Activated T-cell treated with anti-CD3 and anti-CD28 coated beads, Interleukin-2, amount 50 U/mL, for 4 hours (primary cell): ENCODE results near the gene ZMYND11. TPM values are rescaled to one million over a fixed set of nuclear protein-coding genes. Genes with fewer than 3 reads are reported as not detected.
A peak's percentile ranks its signal among the peaks of the same experiment; 100 is the strongest.

Experiments used
- ATAC-seq, 2 donors: fragments of 200-7000 bp; cut with Tn5 transposase; one replicate each; pipeline ENCODE4 v1.10.0; 2021
- DNase-seq: peaks from one replicate; pipeline ENCODE4 v3.0.0-alpha.2; 2020
- H3K27me3 Mint-ChIP-seq: one replicate; pipeline ENCODE4 v1.8.0; 2021; ENCODE audit warnings: low read depth, mixed read lengths
- H3K36me3 Mint-ChIP-seq: one replicate; pipeline ENCODE4 v1.8.0; 2022; ENCODE audit warnings: mixed read lengths; ENCODE audit not compliant: insufficient read depth
- H3K4me1 Mint-ChIP-seq: one replicate; pipeline ENCODE4 v1.8.0; 2021; ENCODE audit warnings: low read depth, mixed read lengths
- H3K4me3 Mint-ChIP-seq: one replicate; pipeline ENCODE4 v1.8.0; 2021; ENCODE audit warnings: mild to moderate bottlenecking, moderate library complexity, mixed read lengths
- H3K9me3 Mint-ChIP-seq: one replicate; pipeline ENCODE4 v1.8.0; 2021; ENCODE audit warnings: mixed read lengths
- total RNA-seq, 3 donors: library from RNA; stranded (reverse); gene quantifications; one replicate each; pipeline ENCODE4 v1.2.1, GENCODE V29; 2021

Gene ZMYND11
- total RNA-seq, 3 donors from 2014 or later: 29.3 to 33.3 (median 30.8) TPM

DNA sequence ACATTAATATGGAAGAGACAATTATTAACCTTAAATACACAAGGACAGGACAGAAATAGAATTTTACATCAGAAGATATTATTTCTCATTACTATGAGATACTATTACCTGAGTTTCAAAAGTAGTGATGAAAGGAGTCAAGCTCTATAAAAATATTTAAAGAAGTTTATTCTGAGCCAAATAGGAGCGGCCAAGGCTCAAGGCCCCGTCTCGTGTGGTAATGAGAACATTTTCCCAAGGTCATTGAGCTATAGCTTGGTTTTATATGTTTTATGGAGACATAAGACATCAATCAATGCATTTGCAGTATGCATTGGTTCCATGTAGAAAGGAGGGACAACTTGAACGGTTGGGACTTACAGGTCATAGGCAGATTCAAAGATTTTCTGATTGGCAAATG, 29.4 kb upstream of the ZMYND11 start:
- ATAC-seq: no peak
- Mint-ChIP-seq H3K36me3 (no peaks in the 10 kb centered on the region), H3K4me3 (no peak overlapping the region), H3K27me3 (no peaks in the 10 kb centered on the region), H3K4me1 (peaks cover 10% of the 10 kb centered on the region), H3K9me3 (no peaks in the 10 kb centered on the region)
- DNase-seq: no peak

DNA sequence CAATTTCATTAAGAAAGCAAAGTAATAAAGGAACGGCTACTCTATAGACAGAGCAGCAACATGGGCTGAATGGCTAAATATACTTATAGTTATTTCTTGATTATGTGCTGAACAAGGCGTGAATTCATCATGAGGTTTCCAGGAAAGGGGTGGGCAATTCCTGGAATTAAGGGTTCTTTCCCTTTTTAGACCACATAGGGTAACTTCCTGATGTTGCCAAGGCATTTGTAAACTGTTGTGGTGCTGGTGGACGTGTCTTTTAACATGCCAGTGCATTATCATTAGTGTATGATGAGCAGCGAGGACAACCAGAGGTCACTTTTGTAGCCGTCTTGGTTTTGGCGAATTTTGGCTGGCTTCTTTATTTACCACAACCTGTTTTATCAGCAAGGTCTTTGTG, 28.5 kb upstream of the ZMYND11 start:
- ATAC-seq (no peak), DNase-seq (no peak)
- Mint-ChIP-seq H3K27me3 (no peaks in the 10 kb centered on the region), H3K4me3 (no peak overlapping the region), H3K9me3 (no peaks in the 10 kb centered on the region), H3K36me3 (no peaks in the 10 kb centered on the region), H3K4me1 (peaks cover 10% of the 10 kb centered on the region)

GRCh38 chr10:112246-112645, 23.0 kb upstream of the ZMYND11 start:
- DNase-seq (no peak), ATAC-seq (no peak)
- Mint-ChIP-seq H3K9me3 (peaks cover 10% of the 10 kb centered on the region), H3K4me1 (no peaks in the 10 kb centered on the region), H3K36me3 (no peaks in the 10 kb centered on the region), H3K27me3 (no peaks in the 10 kb centered on the region), H3K4me3 (no peak overlapping the region)

DNA sequence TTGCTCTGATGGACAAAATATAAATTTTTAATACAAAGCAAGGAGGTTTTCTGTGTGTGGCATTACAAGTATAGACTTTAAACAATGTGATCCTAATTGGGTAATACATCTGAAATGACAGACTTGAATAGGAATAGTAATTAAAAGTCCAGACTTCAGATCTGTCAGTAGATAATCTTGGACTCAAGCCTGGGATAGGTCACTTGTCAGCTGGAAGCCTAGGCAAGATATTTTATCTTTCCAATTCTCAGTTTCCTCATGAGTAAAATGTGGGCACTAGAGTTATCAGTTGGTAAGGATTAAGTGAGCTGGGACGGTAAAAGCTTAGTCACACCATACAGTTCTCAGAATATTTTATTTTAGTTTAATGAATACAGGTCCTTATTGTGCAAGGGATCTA, 10.4 kb upstream of the ZMYND11 start:
- DNase-seq: no peak
- ATAC-seq: no peak
- H3K4me1 Mint-ChIP-seq: peaks cover 13% of the 10 kb centered on the region
- H3K36me3 Mint-ChIP-seq: no peaks in the 10 kb centered on the region
- H3K9me3 Mint-ChIP-seq: no peaks in the 10 kb centered on the region
- no peak overlapping the region for H3K4me3 Mint-ChIP-seq
- H3K27me3 Mint-ChIP-seq: peaks cover 35% of the 10 kb centered on the region

DNA sequence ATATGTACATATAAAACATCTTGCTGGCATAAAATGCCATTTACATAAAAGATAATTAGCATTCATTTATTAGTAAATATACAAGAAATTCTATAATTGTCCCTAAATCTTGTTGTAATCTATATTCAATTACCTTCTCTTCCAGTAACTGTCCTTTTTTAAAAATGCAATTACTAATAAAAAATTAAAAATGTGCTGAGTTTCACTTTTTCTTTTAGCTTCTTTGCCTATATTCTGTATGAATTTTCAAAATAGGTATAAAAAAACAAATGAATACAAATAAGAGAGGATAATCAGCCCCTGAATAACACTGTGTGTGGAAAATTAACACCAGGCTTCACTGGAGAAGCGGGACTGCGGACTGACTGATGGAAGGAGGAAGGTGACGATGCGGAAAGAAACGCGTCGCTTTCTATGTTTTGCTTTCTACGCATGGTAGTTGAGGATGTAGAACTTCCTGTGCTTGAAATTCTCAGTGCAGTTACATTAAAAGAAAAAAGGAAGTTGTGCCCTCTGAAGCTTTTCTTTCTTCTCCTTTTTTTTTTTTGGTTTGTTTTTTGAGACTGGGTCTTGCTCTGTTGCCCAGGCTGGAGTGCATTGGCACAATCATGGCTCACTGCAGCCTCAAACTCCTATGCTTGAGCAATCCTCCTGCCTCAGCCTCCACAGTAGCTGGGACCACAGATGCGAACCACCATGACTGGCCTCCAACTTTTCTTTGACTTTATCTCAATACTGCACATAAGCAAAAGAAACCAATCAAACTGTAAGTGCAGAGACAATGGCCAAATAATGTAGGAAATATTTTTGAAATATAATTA, 7.4 kb upstream of the ZMYND11 start:
- peak in 1 of 2 donors; percentile 41 for ATAC-seq

DNA sequence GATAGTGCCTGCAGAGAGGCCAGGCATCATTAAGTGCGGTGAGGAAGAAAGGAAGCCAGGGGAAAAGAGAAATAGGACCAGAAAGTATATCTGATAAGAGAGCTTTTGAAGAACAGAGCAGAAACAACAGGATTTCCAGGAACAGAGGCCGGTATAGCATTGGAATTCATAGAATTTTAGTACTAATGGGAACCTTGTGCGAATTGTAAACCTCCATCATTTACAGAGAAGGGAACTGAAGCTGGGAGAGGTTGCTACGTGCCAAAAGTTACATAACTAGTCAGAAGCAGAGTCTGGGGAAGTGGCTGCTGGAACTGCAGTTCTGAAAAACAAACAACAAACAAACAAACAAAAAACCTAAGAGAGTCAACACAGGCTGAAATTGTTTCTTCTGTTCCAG, 5.4 kb upstream of the ZMYND11 start:
- ATAC-seq: no peak
- Mint-ChIP-seq H3K27me3 (peaks cover 4% of the 10 kb centered on the region), H3K4me3 (no peak overlapping the region), H3K4me1 (peaks cover 30% of the 10 kb centered on the region), H3K36me3 (no peaks in the 10 kb centered on the region), H3K9me3 (no peaks in the 10 kb centered on the region)
- DNase-seq: no peak

More for the DNA sequence above, 7.4 kb upstream of the ZMYND11 start:
- Mint-ChIP-seq H3K4me1 (peaks cover 17% of the 10 kb centered on the region), H3K36me3 (no peaks in the 10 kb centered on the region), H3K4me3 (peak overlapping the region; percentile 82), H3K9me3 (no peaks in the 10 kb centered on the region), H3K27me3 (peaks cover 10% of the 10 kb centered on the region)
- DNase-seq: peak; percentile 10

GRCh38 chr10:132946-133898, 2.0 kb upstream of the ZMYND11 start:
- peak overlapping the region; percentile 84 for H3K4me3 Mint-ChIP-seq
- ATAC-seq: no peak
- H3K4me1 Mint-ChIP-seq: peaks cover 37% of the 10 kb centered on the region
- no peaks in the 10 kb centered on the region for H3K36me3 Mint-ChIP-seq
- H3K27me3 Mint-ChIP-seq: no peaks in the 10 kb centered on the region
- no peak for DNase-seq
- H3K9me3 Mint-ChIP-seq: no peaks in the 10 kb centered on the region

- peak; percentile 20 for ATAC-seq
- Mint-ChIP-seq H3K4me3 (peak overlapping the region; percentile 84), H3K4me1 (peaks cover 42% of the 10 kb centered on the region), H3K9me3 (no peaks in the 10 kb centered on the region), H3K27me3 (no peaks in the 10 kb centered on the region), H3K36me3 (no peaks in the 10 kb centered on the region)
- DNase-seq: peak; percentile 17
These were observed 766 bp upstream of the ZMYND11 start for GRCh38 chr10:134247-135131.

- Mint-ChIP-seq H3K27me3 (no peaks in the 10 kb centered on the region), H3K4me3 (peak overlapping the region; percentile 90), H3K9me3 (no peaks in the 10 kb centered on the region), H3K4me1 (peaks cover 45% of the 10 kb centered on the region), H3K36me3 (no peaks in the 10 kb centered on the region)
- ATAC-seq: peak; percentile 49 to 52
- peak; percentile 58 for DNase-seq
These were observed 578 bp downstream of the ZMYND11 start for GRCh38 chr10:135601-136464.

- H3K27me3 Mint-ChIP-seq: no peaks in the 10 kb centered on the region
- DNase-seq (no peak), ATAC-seq (peak; percentile 23 to 26)
- H3K4me3 Mint-ChIP-seq: peak overlapping the region; percentile 90
- H3K9me3 Mint-ChIP-seq: no peaks in the 10 kb centered on the region
- peaks cover 49% of the 10 kb centered on the region for H3K4me1 Mint-ChIP-seq
- no peaks in the 10 kb centered on the region for H3K36me3 Mint-ChIP-seq
These were observed 1.2 kb downstream of the ZMYND11 start for GRCh38 chr10:136465-136762.

- peak; percentile 12 to 15 for ATAC-seq
- DNase-seq: peak; percentile 21
- Mint-ChIP-seq H3K36me3 (no peaks in the 10 kb centered on the region), H3K4me3 (peak overlapping the region; percentile 90), H3K9me3 (no peaks in the 10 kb centered on the region), H3K4me1 (peaks cover 53% of the 10 kb centered on the region), H3K27me3 (no peaks in the 10 kb centered on the region)
These were observed 1.8 kb downstream of the ZMYND11 start for GRCh38 chr10:137031-137430.

DNA sequence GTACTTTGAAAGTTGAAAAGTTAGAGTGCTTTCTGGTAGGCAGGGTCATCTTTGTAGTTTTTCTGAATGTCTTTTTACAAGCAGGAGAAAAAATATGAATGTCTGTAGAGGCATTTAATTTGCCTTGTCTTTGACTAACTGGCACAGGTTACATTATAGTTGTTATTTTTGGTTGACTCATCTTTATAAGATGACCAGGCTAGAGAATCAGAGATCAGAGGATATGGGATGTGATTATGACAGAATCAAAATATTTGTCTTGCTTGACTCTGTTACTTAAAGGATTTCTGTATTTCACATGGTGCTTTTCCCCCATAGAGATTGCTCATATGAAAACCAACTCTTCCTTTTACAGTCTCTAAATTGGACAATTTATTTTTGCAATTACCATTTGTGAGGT, 2.4 kb downstream of the ZMYND11 start:
- no peaks in the 10 kb centered on the region for H3K9me3 Mint-ChIP-seq
- DNase-seq: no peak
- H3K27me3 Mint-ChIP-seq: no peaks in the 10 kb centered on the region
- peak overlapping the region; percentile 5 for H3K4me3 Mint-ChIP-seq
- ATAC-seq: no peak
- peaks cover 58% of the 10 kb centered on the region for H3K4me1 Mint-ChIP-seq
- H3K36me3 Mint-ChIP-seq: no peaks in the 10 kb centered on the region

GRCh38 chr10:142371-142770, 7.1 kb downstream of the ZMYND11 start:
- H3K4me3 Mint-ChIP-seq: no peak overlapping the region
- DNase-seq (no peak), ATAC-seq (no peak)
- H3K27me3 Mint-ChIP-seq: no peaks in the 10 kb centered on the region
- H3K9me3 Mint-ChIP-seq: peaks cover 4% of the 10 kb centered on the region
- no peaks in the 10 kb centered on the region for H3K36me3 Mint-ChIP-seq
- H3K4me1 Mint-ChIP-seq: peaks cover 66% of the 10 kb centered on the region
